HEK293 (cell line): ENCODE measurements around the gene VCL.

Experiments
- CTCF ChIP-seq: fragments of 450-650 bp; formaldehyde crosslinking; IDR thresholded peaks from 2 replicates; pipeline ENCODE4 v1.5.1; 2016; ENCODE audit warnings: missing biosample characterization, missing genetic modification characterization
- GFI1B ChIP-seq: fragments of 450-650 bp; formaldehyde crosslinking; IDR thresholded peaks from 2 replicates; pipeline ENCODE4 v1.5.1; 2016; ENCODE audit warnings: missing biosample characterization, missing genetic modification characterization
- GLIS1 ChIP-seq: fragments of 450-650 bp; formaldehyde crosslinking; IDR thresholded peaks from 2 replicates; pipeline ENCODE4 v1.5.1; 2016; ENCODE audit warnings: missing biosample characterization, missing genetic modification characterization
- IKZF3 ChIP-seq: fragments of 450-650 bp; IDR thresholded peaks from 2 replicates; pipeline ENCODE4 v1.5.0; 2018; ENCODE audit warnings: missing biosample characterization, mild to moderate bottlenecking, missing genetic modification characterization, moderate library complexity
- PATZ1 ChIP-seq: fragments of 450-650 bp; formaldehyde crosslinking; IDR thresholded peaks from 2 replicates; pipeline ENCODE4 v1.5.1; 2016; ENCODE audit warnings: missing biosample characterization, missing genetic modification characterization
- REST ChIP-seq: fragments of 450-650 bp; formaldehyde crosslinking; IDR thresholded peaks from 2 replicates; pipeline ENCODE4 v1.5.1; 2016; ENCODE audit warnings: missing biosample characterization, missing genetic modification characterization
- ZBTB48 ChIP-seq: fragments of 450-650 bp; formaldehyde crosslinking; IDR thresholded peaks from 2 replicates; pipeline ENCODE4 v1.5.1; 2016; ENCODE audit warnings: missing biosample characterization, missing genetic modification characterization
- ZNF398 ChIP-seq: fragments of 450-650 bp; formaldehyde crosslinking; IDR thresholded peaks from 2 replicates; pipeline ENCODE4 v1.5.1; 2017; ENCODE audit warnings: missing biosample characterization, missing genetic modification characterization
- ZNF48 ChIP-seq: fragments of 450-650 bp; formaldehyde crosslinking; IDR thresholded peaks from 2 replicates; pipeline ENCODE4 v1.5.1; 2016; ENCODE audit warnings: missing biosample characterization, missing genetic modification characterization
- ZNF529 ChIP-seq: fragments of 450-650 bp; formaldehyde crosslinking; IDR thresholded peaks from 2 replicates; pipeline ENCODE4 v1.5.1; 2017; ENCODE audit warnings: missing genetic modification characterization, missing biosample characterization; ENCODE audit not compliant: insufficient replicate concordance
- ZNF530 ChIP-seq: fragments of 450-650 bp; formaldehyde crosslinking; IDR thresholded peaks from 2 replicates; pipeline ENCODE4 v1.5.1; 2016; ENCODE audit warnings: low read depth, missing biosample characterization, missing genetic modification characterization
- ZNF596 ChIP-seq: fragments of 450-650 bp; IDR thresholded peaks from 2 replicates; pipeline ENCODE4 v1.5.0; 2018; ENCODE audit warnings: missing biosample characterization, mild to moderate bottlenecking, missing genetic modification characterization, moderate library complexity
- ZSCAN16 ChIP-seq: fragments of 450-650 bp; formaldehyde crosslinking; IDR thresholded peaks from 2 replicates; pipeline ENCODE4 v1.5.1; 2016; ENCODE audit warnings: missing biosample characterization, missing genetic modification characterization
- TF ChIP-seq, protein P1 (sequence below): fragments of 450-650 bp; formaldehyde crosslinking; IDR thresholded peaks from 2 replicates; pipeline ENCODE4 v1.5.1; 2016; ENCODE audit warnings: missing biosample characterization, missing genetic modification characterization

GRCh38 chr10:73998623-73998928 lies 660 bp downstream of the VCL start:
- TF ChIP-seq CTCF (tag by site-specific recombination): no peak
- TF ChIP-seq ZNF398 (tag by site-specific recombination): no peak; the same call in 1 of the 2 replicates
- no peak for TF ChIP-seq ZNF530 (tag by site-specific recombination)
- TF ChIP-seq ZSCAN16: no peak
- no peak for TF ChIP-seq REST (tag by site-specific recombination)
- no peak for TF ChIP-seq ZNF529 (tag by site-specific recombination)
- TF ChIP-seq PATZ1 (tag by site-specific recombination): no peak
- no peak for TF ChIP-seq ZNF48 (tag by site-specific recombination)
- peak; percentile 93 for TF ChIP-seq ZBTB48 (tag by site-specific recombination)
- TF ChIP-seq, protein P1, sequence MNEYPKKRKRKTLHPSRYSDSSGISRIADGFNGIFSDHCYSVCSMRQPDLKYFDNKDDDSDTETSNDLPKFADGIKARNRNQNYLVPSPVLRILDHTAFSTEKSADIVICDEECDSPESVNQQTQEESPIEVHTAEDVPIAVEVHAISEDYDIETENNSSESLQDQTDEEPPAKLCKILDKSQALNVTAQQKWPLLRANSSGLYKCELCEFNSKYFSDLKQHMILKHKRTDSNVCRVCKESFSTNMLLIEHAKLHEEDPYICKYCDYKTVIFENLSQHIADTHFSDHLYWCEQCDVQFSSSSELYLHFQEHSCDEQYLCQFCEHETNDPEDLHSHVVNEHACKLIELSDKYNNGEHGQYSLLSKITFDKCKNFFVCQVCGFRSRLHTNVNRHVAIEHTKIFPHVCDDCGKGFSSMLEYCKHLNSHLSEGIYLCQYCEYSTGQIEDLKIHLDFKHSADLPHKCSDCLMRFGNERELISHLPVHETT (tag by site-specific recombination): no peak
- TF ChIP-seq GFI1B (tag by site-specific recombination): no peak
- TF ChIP-seq GLIS1 (tag by site-specific recombination): no peak
- TF ChIP-seq ZNF596 (tag by site-specific recombination): no peak
- no peak for TF ChIP-seq IKZF3
